Heart right ventricle (tissue), 16 donors: Measurements from ENCODE around the gene DDX1. TPM values are rescaled to one million over a fixed set of nuclear protein-coding genes. Genes with fewer than 3 reads are reported as not detected.

ENCODE experiments used
- ATAC-seq, 8 donors: fragments of 200-7000 bp; cut with Tn5 transposase; one replicate each; pipeline ENCODE4 v1.9.1; 2020; ENCODE audit warnings: mild to moderate bottlenecking in 8 of 8, moderate library complexity in 8 of 8, moderate number of reproducible peaks in 1 of 8
- DNase-seq, 2 donors: peaks; one replicate each; pipeline ENCODE4 v3.0.0-alpha.2; 2020
- H3K27ac ChIP-seq, 10 donors: fragments of 200-600 bp; sonication (generic) in 2 of 10; one replicate each; pipeline versions ENCODE4 v1.5.0 to v1.8.0; 2020 to 2022; ENCODE audit warnings: mild to moderate bottlenecking in 3 of 10
- H3K27me3 ChIP-seq, 7 donors: fragments of 200-600 bp; one replicate each; pipeline ENCODE4 v1.8.0; 2021 to 2022; ENCODE audit warnings: mild to moderate bottlenecking in 2 of 7
- H3K36me3 ChIP-seq, 9 donors: fragments of 200-600 bp; sonication (generic) in 1 of 9; one replicate each; pipeline versions ENCODE4 v1.5.0 to v1.8.0; 2020 to 2022; ENCODE audit warnings: mild to moderate bottlenecking in 2 of 9
- H3K4me1 ChIP-seq, 9 donors: fragments of 200-600 bp; sonication (generic) in 1 of 9; one replicate each; pipeline versions ENCODE4 v1.5.0 to v1.8.0; 2020 to 2022; ENCODE audit warnings: mild to moderate bottlenecking in 4 of 9
- H3K4me3 ChIP-seq, 10 donors: fragments of 200-600 bp; sonication (generic) in 2 of 10; one replicate each; pipeline versions ENCODE4 v1.5.0 to v1.8.0; 2020 to 2022; ENCODE audit warnings: mild to moderate bottlenecking in 7 of 10, moderate library complexity in 2 of 10
- H3K9me3 ChIP-seq, 11 donors: fragments of 200-600 bp in 10 of 11; sonication (generic) in 2 of 11; one replicate each; pipeline versions ENCODE4 v1.5.0 to v1.8.0; 2013 to 2022; ENCODE audit warnings: mild to moderate bottlenecking in 2 of 11, control low read depth in 1 of 11, moderate library complexity in 1 of 11
- CTCF ChIP-seq, 9 donors: fragments of 200-600 bp; sonication (generic) in 2 of 9; IDR thresholded peaks; one replicate each; pipeline versions ENCODE4 v1.5.0 to v1.8.0; 2021 to 2022; ENCODE audit warnings: antibody characterized with exemption in 9 of 9, mild to moderate bottlenecking in 5 of 9, moderate library complexity in 1 of 9
- WGBS, 2 donors: extraction: QIAGEN DNeasy Blood & Tissue Kit; methylation state at CpG; one replicate each; pipeline ENCODE4 v1.1.7; 2013; ENCODE audit warnings: inconsistent platforms in 1 of 2; 5-methylcytosine and 5-hydroxymethylcytosine counted together
- intact Hi-C, 10 donors: fragments of 100-400 bp; cut with DNase I; formaldehyde crosslinking; loops; one replicate each; pipeline versions ENCODE4 v1.11.1 to v1.14.2; 2022
- polyA plus RNA-seq, 2 donors: library from polyadenylated mRNA; stranded (reverse); fragments of 200-250 nt; gene quantifications; one replicate each; pipeline ENCODE4 v1.2.3, GENCODE V29; 2013
- total RNA-seq, 10 donors: library from RNA; stranded (reverse); fragmentation: NEBNext Ultra II Directional in 3 of 10; extraction: Animal tissue kit (Norgen Biotek cat#: 25700) in 3 of 10; gene quantifications; one replicate each; pipeline versions ENCODE4 v1.2.1 to v1.2.4, GENCODE V29; 2021 to 2023
- donor health status: Arrhythmogenic right ventricular cardiomyopathy.
- donor health status: ischemic (EF 13 %, LVEDD 7.1; RV severe dilation, severe dysfunction).
- donor health status: healthy with polysubstance abuse.
- donor health status: DM: no; HTN: yes; CAD: no.
- donor health status: DM: no; HTN: no; CAD: no.
- donor health status: ischemic (EF 25% LVEDD 6.9; RV normal size, moderate dysfunction).
- donor health status: ischemic (EF 25% LVEDD 5.7; RV mildly dilated, moderate dysfunction).
- donor health status: healthy.
- donor health status: DM: yes; HTN: yes; CAD: no.
- donor health status: Ischemic cardiomyopathy.
- donor health status: ischemic (EF 35%, LVEDD 5.7; RV mildly dilated, moderate dysfunction).
- donor health status: nonischemic (EF 11% LVEDD 7.7; RV severe dilation, severe dysfunction).
- donor health status: DM: yes; HTN: yes; CAD: no.
- donor health status: PGD.
- donor health status: ischemic (EF 29% LVEDD 5.4; RV normal size, mild dysfunction).
- donor health status: nonischemic (EF 23%, LVEDD 6.1; RV moderate dilation, normal function).

DDX1 gene
- total and polyA plus RNA-seq, 12 donors = 80.1 to 183 (median 157) TPM

- ATAC-seq (no peak), DNase-seq (no peak)
- TF ChIP-seq CTCF (IDR thresholded peaks at IDR 0.05) = no peak
- intact Hi-C loops = no loop called here
- H3K4me3 ChIP-seq = no peak overlapping the region
- no peaks in the 10 kb centered on the region for H3K9me3 ChIP-seq
- H3K36me3 ChIP-seq = no peaks in the 10 kb centered on the region
- H3K4me1 ChIP-seq = peaks cover 0 to 17% (median 0%) of the 10 kb centered on the region in 9 donors
- peaks cover 0 to 7% (median 0%) of the 10 kb centered on the region in 7 donors for H3K27me3 ChIP-seq
- 86 to 90% methylated on average over 31 of the region's 31 CpGs for WGBS, 2 donors
- H3K27ac ChIP-seq = no peak overlapping the region
Observed at GRCh38 chr2:15664273-15665066, 72.8 kb downstream of the DDX1 start.

DNA sequence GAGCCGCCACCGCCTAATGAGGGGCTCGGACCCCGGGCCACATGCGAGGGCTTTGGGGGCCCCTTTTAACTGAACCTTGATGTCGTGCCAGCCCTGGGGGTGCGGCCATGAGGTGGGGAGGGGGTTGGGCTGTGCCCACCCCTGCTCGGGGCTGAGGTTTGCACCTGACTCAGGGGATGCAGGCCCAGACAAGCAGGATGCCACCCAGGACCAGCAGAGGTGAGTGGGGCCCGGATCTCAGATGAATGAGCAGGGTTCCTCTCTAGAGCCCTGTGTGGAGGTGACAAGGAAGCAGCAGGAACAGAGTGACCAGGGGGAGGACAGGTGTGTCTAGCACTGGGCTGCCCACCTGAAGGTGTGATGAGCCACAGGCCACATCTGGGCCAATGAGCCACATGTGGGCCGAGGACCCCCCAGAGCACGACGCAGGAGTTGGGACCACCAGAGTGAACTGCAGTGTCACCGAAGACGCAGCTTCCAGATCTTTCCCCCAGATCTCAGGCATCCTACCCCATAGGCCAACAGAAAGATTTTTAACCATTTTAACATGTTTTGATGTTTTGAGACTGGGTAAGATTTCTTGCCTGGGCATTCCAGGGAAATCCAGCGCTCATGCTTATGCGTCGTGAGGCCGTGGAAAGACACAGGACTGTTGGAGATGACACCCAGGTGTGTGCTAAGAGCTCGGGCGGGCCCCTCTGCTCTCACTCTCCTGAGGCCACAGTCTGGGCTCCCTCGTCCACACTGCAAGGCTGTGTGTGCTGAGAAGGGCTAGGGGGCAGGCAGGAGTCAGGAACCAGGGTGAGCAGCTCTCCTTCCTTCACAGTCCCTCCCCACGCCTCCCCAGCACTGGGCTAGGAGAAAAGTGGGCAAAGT lies 73.6 kb downstream of the DDX1 start:
- no peak for TF ChIP-seq CTCF (IDR thresholded peaks at IDR 0.05)
- Histone ChIP-seq H3K36me3 (no peaks in the 10 kb centered on the region), H3K4me3 (no peak overlapping the region), H3K27ac (no peak overlapping the region), H3K27me3 (peaks cover 0 to 7% (median 0%) of the 10 kb centered on the region in 7 donors), H3K4me1 (peaks cover 0 to 17% (median 0%) of the 10 kb centered on the region in 9 donors), H3K9me3 (no peaks in the 10 kb centered on the region)
- intact Hi-C loops = no loop called here
- 94% methylated on average over 22 of the region's 22 CpGs for WGBS, 2 donors
- peak in 2 of 8 donors; percentile 10 to 35 for ATAC-seq
- no peak for DNase-seq

DNA sequence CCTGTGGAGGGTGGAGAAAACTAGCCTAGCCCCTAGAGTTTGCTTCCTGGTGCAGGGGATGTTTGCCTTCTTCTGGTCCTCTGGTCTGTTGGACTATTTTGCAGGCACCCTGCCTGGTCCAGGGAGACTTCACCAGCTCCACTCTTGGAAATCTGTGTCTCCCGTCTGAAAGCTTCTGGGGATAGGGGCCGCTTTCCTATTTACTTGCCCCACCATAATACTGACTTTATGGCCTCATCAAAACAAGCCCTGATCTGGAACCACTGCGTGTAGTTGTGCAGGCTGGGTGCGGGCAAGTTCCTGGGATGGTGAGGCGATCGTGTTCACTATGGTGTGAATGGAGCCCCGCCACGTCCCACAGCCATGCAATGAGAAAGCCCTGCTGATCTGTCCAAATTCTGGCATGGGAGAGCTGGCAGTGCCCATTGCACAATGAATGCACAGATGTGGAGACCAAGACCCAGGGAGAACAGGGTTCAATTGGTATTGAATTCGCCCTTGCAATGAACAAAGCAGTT lies 74.3 kb downstream of the DDX1 start:
- TF ChIP-seq CTCF (IDR thresholded peaks at IDR 0.05) = no peak
- intact Hi-C loops = no loop called here
- Histone ChIP-seq H3K4me1 (peaks cover 0 to 23% (median 0%) of the 10 kb centered on the region in 9 donors), H3K36me3 (no peaks in the 10 kb centered on the region), H3K4me3 (no peak overlapping the region), H3K27me3 (peaks cover 0 to 13% (median 0%) of the 10 kb centered on the region in 7 donors), H3K9me3 (no peaks in the 10 kb centered on the region), H3K27ac (no peak overlapping the region)
- ATAC-seq (no peak), DNase-seq (no peak)
- WGBS, 2 donors = 97% methylated on average over 9 of the region's 9 CpGs
